Measurements from ENCODE around the gene C19orf33. TPM values are rescaled to one million over a fixed set of nuclear protein-coding genes. Genes with fewer than 3 reads are reported as not detected.
A peak's percentile ranks its signal among the peaks of the same experiment; 100 is the strongest.
"Not testable (repeated sequence)": the region's sequence is repeated elsewhere in the genome, so short reads cannot be mapped to it uniquely, and the experiment has no call there.

The C19orf33 gene
- 77.7 TPM for total RNA-seq

- DNase-seq (ENCODE audit: low spot score): peak; percentile 81
These were observed at the start of gene C19orf33 for GRCh38 chr19:38303517-38304351. C19orf33 (plus strand) TSS chr19:38304251; CDS start chr19:38304262, 11 bp downstream.

GRCh38 chr19:38255383-38256014 is 48.6 kb upstream of the C19orf33 start:
- no peak for DNase-seq (ENCODE audit: low spot score)

- not testable (repeated sequence) for DNase-seq (ENCODE audit: low spot score)
These were observed 42.1 kb upstream of the C19orf33 start for GRCh38 chr19:38261942-38262341.

GRCh38 chr19:38262585-38263268 is 41.3 kb upstream of the C19orf33 start:
- DNase-seq (ENCODE audit: low spot score): no peak

GRCh38 chr19:38263689-38264485 is 40.2 kb upstream of the C19orf33 start:
- DNase-seq (ENCODE audit: low spot score): peak; percentile 91

GRCh38 chr19:38264486-38265212 is 39.4 kb upstream of the C19orf33 start, which contains the start of gene SPINT2:
SPINT2 (plus strand) TSS chr19:38264573; CDS start chr19:38264893, 320 bp downstream.
- no peak for DNase-seq (ENCODE audit: low spot score)

- DNase-seq (ENCODE audit: low spot score): no peak
These were observed 38.7 kb upstream of the C19orf33 start for GRCh38 chr19:38265213-38265861.

GRCh38 chr19:38265921-38266429 is 38.1 kb upstream of the C19orf33 start:
- DNase-seq (ENCODE audit: low spot score): no peak

GRCh38 chr19:38266981-38267597 is 37.0 kb upstream of the C19orf33 start:
- DNase-seq (ENCODE audit: low spot score): no peak

- no peak for DNase-seq (ENCODE audit: low spot score)
These were observed 36.1 kb upstream of the C19orf33 start for GRCh38 chr19:38267761-38268483.

GRCh38 chr19:38268539-38268938 is 35.5 kb upstream of the C19orf33 start:
- no peak for DNase-seq (ENCODE audit: low spot score)

- DNase-seq (ENCODE audit: low spot score): no peak
These were observed 33.4 kb upstream of the C19orf33 start for GRCh38 chr19:38270587-38271167.

GRCh38 chr19:38273499-38273898 is 30.6 kb upstream of the C19orf33 start:
- peak; percentile 88 for DNase-seq (ENCODE audit: low spot score)

- DNase-seq (ENCODE audit: low spot score): no peak
These were observed 29.3 kb upstream of the C19orf33 start for GRCh38 chr19:38274739-38275138.

GRCh38 chr19:38276942-38277517 is 27.0 kb upstream of the C19orf33 start:
- DNase-seq (ENCODE audit: low spot score): no peak

- DNase-seq (ENCODE audit: low spot score): no peak
These were observed 26.5 kb upstream of the C19orf33 start for GRCh38 chr19:38277549-38277948.

- DNase-seq (ENCODE audit: low spot score): peak; percentile 61
These were observed 25.9 kb upstream of the C19orf33 start for GRCh38 chr19:38277969-38278680.

GRCh38 chr19:38278751-38279150 is 25.3 kb upstream of the C19orf33 start:
- no peak for DNase-seq (ENCODE audit: low spot score)

Data from mucosa of gallbladder (tissue), 1 donor.